RWPE2 (cell line): ENCODE results near the gene LYPD4.
A peak's percentile ranks its signal among the peaks of the same experiment; 100 is the strongest.

Source experiments
- ATAC-seq: fragments of 200-7000 bp; cut with Tn5 transposase; 3 replicates; pipeline ENCODE4 v1.9.1; 2021; ENCODE audit warnings: low read depth
- DNase-seq: peaks from one replicate; pipeline ENCODE4 v3.0.0-alpha.2; 2020; ENCODE audit warnings: low spot score
- H3K27ac ChIP-seq: fragments of 450-650 bp; 2 replicates; pipeline ENCODE4 v1.5.1; 2017; ENCODE audit warnings: mild to moderate bottlenecking; ENCODE audit not compliant: poor library complexity, severe bottlenecking
- H3K27me3 ChIP-seq: fragments of 250-450 bp; sonication (Bioruptor Pico); 2 replicates; pipeline ENCODE4 v1.5.1; 2021; ENCODE audit warnings: mild to moderate bottlenecking, moderate library complexity; ENCODE audit not compliant: insufficient read depth, poor library complexity, severe bottlenecking
- H3K36me3 ChIP-seq: fragments of 250-450 bp; sonication (Bioruptor Pico); 2 replicates; pipeline ENCODE4 v1.5.1; 2020; ENCODE audit warnings: low read depth, mild to moderate bottlenecking, moderate library complexity
- H3K4me1 ChIP-seq: fragments of 250-450 bp; sonication (Bioruptor Pico); 2 replicates; pipeline ENCODE4 v1.5.1; 2021; ENCODE audit warnings: mild to moderate bottlenecking, moderate library complexity; ENCODE audit not compliant: insufficient read depth, poor library complexity, severe bottlenecking
- H3K4me3 ChIP-seq: fragments of 250-450 bp; sonication (Bioruptor Pico); 2 replicates; pipeline ENCODE4 v1.5.1; 2021; ENCODE audit warnings: mild to moderate bottlenecking, moderate library complexity; ENCODE audit not compliant: severe bottlenecking
- H3K9me3 ChIP-seq: fragments of 250-450 bp; sonication (Bioruptor Pico); 2 replicates; pipeline ENCODE4 v1.5.1; 2021; ENCODE audit warnings: mild to moderate bottlenecking, moderate library complexity; ENCODE audit not compliant: severe bottlenecking
- TF ChIP-seq, protein P1 (sequence below): fragments of 450-650 bp; IDR thresholded peaks from one replicate; pipeline ENCODE4 v1.5.1; 2017; ENCODE audit warnings: mild to moderate bottlenecking, moderate library complexity; ENCODE audit not compliant: poor library complexity, severe bottlenecking

LYPD4 gene

DNA sequence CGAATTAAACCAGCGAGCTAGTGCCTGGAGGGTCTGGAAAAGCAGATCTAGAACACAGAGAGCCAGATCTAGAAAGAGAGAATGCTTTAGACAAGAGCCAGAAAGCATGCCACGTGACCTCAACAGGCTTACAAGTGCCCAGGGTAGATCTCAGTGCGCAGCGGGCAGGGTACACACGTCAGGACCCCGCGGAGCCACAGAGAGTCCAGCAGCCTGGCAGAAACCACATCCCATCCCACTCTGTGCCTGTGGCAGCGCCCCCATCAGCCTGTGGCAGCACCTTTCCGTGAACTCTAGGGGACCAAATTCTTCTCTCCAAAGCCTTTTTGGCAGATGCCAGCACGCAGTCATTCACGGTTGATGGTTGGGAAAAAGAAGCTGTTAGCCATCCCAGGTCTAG lies 44.4 kb upstream of the LYPD4 start:
- DNase-seq (no peak), ATAC-seq (no peak)
- no peaks in the 10 kb centered on the region for H3K27me3 ChIP-seq
- H3K27ac ChIP-seq: peak overlapping the region; percentile 85
- TF ChIP-seq, protein P1, sequence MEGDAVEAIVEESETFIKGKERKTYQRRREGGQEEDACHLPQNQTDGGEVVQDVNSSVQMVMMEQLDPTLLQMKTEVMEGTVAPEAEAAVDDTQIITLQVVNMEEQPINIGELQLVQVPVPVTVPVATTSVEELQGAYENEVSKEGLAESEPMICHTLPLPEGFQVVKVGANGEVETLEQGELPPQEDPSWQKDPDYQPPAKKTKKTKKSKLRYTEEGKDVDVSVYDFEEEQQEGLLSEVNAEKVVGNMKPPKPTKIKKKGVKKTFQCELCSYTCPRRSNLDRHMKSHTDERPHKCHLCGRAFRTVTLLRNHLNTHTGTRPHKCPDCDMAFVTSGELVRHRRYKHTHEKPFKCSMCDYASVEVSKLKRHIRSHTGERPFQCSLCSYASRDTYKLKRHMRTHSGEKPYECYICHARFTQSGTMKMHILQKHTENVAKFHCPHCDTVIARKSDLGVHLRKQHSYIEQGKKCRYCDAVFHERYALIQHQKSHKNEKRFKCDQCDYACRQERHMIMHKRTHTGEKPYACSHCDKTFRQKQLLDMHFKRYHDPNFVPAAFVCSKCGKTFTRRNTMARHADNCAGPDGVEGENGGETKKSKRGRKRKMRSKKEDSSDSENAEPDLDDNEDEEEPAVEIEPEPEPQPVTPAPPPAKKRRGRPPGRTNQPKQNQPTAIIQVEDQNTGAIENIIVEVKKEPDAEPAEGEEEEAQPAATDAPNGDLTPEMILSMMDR: no peak
- peaks cover 23% of the 10 kb centered on the region for H3K4me1 ChIP-seq
- H3K36me3 ChIP-seq: peaks cover 41% of the 10 kb centered on the region
- H3K4me3 ChIP-seq: no peak overlapping the region
- H3K9me3 ChIP-seq: no peaks in the 10 kb centered on the region

DNA sequence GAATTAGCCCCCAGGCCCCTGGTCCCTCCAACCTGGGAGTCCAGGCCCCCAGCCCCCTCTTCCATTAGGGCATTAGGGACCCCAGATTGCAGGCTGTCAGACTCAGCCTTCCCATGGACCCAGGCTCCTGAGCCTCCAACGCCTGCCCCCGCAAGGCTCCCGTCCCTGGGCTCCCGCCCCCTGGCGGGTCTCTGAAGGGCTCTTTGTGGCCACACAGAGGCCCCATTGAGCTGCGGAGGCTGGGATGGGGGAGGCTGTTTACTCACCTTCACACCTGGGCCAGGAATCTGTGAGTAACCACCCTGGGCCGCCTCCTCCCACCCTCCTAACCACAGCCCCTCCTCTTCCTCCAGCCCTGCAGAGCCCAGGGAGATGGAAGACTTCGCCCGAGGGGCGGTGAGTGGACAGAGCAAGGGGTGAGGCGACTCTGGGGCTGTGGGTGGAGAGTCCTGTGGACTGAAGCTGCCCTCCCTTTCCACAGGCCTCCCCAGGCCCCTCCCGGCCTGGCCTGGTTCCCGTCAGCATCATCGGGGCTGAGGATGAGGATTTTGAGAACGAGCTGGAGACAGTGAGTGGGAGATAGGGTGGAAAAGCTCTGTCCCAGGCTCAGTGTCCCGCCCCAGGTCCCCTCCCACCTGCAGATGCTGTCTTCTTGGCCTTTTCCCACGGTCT lies 43.4 kb upstream of the LYPD4 start:
- Histone ChIP-seq H3K9me3 (no peaks in the 10 kb centered on the region), H3K27me3 (no peaks in the 10 kb centered on the region), H3K4me3 (no peak overlapping the region), H3K27ac (peak overlapping the region; percentile 85), H3K4me1 (peaks cover 23% of the 10 kb centered on the region), H3K36me3 (peaks cover 38% of the 10 kb centered on the region)
- DNase-seq (peak; percentile 98), ATAC-seq (peak; percentile 83)
- TF ChIP-seq, protein P1: peak; percentile 77

DNA sequence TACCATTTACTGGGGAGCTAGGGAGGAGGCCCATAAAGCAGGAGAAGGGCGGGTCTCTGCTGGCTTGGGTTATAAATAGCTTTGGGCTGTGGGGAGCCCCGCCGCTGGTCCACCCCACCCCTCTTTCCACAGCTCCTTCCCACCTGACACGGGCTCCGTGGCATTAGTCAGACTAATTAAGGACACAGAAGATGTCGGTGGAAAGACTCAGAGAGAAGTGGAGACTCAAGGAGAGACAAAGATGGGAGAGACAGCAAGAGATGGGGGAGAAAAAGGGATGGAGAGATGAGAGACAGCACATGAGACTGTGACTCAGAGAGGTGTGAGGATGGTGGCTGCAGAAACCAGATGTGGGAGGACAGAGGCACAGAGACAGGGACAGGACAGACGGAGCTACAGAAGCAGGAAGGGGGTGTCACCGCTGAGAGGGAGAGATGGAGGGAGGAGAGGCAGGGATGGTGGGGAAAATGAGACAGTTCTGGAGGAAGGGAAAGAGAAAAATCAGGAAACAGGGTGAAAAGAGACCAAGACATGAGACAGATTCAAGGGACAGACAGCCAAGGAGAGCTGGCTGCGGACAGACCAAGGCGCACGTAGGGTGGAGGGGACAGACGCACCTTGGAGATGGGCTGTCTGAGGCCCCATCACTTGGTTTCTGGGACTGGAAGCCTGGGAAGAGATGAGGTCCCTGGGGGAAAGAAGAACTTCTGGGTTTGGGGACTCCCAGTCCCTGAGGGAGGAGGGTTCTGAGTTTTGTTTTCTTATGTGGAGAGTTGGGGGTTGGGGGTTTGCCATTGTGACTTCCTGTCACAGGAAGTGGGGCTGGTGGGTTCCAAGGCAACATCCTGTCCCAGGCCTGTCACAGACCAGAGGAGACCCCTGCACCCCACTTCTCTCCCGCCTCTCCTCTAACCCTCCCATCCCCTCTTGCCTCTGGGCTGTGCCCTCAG lies 42.6 kb upstream of the LYPD4 start:
- peak overlapping the region; percentile 85 for H3K27ac ChIP-seq
- DNase-seq: no peak
- H3K4me3 ChIP-seq: no peak overlapping the region
- TF ChIP-seq, protein P1: no peak
- no peaks in the 10 kb centered on the region for H3K27me3 ChIP-seq
- peaks cover 30% of the 10 kb centered on the region for H3K36me3 ChIP-seq
- ATAC-seq: no peak
- no peaks in the 10 kb centered on the region for H3K9me3 ChIP-seq
- H3K4me1 ChIP-seq: peaks cover 23% of the 10 kb centered on the region

DNA sequence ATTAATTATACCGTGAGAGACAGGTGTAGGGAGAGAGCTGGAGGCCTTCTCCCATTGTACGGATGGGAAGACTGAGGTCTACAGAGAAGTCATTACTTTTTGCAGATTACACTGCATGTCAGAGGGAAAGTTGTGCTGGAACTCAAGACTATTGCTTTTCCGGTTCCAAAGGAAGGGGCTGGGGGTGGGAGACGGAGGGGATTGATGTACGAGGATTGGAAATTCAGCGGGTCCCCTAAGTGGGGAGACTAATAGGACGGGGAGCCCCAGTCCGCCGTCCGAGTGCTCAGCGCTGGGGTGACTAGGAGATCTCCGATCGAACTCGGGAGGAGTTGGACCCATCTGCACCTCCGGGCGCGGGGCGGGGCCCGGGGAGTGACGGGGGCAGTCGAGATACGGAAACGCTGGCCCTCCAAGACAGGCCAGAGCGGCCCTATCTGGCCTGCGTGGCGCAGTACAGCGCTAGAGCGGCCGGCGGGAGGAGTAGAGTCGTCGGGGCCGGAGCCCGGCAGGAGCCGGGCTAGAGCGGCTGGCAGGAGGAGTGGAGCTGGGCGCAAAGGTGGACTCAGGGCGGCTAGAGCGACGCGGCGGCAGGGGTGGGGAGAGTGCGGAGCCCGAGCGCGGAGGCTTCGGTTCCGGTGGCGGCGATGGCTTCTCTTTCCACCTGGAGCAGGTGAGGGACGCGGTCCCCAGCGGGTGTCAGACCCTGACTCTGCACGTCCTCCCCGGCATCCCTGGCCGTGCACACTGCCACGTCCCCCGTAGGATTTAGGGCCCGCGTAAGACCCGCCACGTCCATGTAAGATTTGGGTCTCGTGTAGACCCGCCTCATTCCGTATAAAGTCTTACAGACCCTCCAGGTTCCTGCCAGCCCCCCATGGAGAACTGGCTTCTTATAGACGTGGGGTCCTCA lies 39.6 kb upstream of the LYPD4 start:
- Histone ChIP-seq H3K27ac (peak overlapping the region; percentile 76), H3K36me3 (peaks cover 9% of the 10 kb centered on the region), H3K9me3 (no peaks in the 10 kb centered on the region), H3K4me1 (peaks cover 23% of the 10 kb centered on the region), H3K27me3 (no peaks in the 10 kb centered on the region), H3K4me3 (peak overlapping the region; percentile 66)
- DNase-seq (peak; percentile 97), ATAC-seq (peak; percentile 83)
- TF ChIP-seq, protein P1: no peak
